Sigmoid colon (tissue), 4 donors: ENCODE results near the gene COX4I1.

Source experiments
- EP300 ChIP-seq, 4 donors: sonication (generic); formaldehyde crosslinking; IDR thresholded peaks; one replicate each; pipeline ENCODE4 v1.6.1; 2017; ENCODE audit warnings: antibody characterized with exemption in 4 of 4
- POLR2A ChIP-seq, 2 donors: fragments of 450-650 bp; IDR thresholded peaks; one replicate each; pipeline ENCODE4 v1.6.1; 2016; ENCODE audit warnings: antibody characterized with exemption in 2 of 2, mild to moderate bottlenecking in 2 of 2, moderate library complexity in 2 of 2
- POLR2AphosphoS5 ChIP-seq, 4 donors: sonication (generic); formaldehyde crosslinking; IDR thresholded peaks; one replicate each; pipeline ENCODE4 v1.6.1; 2017; ENCODE audit warnings: antibody characterized with exemption in 4 of 4
- TF ChIP-seq, protein P1 (sequence below), 4 experiments: fragments of 450-650 bp in 3 of 4; fragments of 200-600 bp in 1 of 4; IDR thresholded peaks; one replicate each; pipeline ENCODE4 v1.5.1; 2016 to 2019; ENCODE audit warnings: antibody characterized with exemption in 4 of 4, mild to moderate bottlenecking in 3 of 4, moderate library complexity in 2 of 4

DNA sequence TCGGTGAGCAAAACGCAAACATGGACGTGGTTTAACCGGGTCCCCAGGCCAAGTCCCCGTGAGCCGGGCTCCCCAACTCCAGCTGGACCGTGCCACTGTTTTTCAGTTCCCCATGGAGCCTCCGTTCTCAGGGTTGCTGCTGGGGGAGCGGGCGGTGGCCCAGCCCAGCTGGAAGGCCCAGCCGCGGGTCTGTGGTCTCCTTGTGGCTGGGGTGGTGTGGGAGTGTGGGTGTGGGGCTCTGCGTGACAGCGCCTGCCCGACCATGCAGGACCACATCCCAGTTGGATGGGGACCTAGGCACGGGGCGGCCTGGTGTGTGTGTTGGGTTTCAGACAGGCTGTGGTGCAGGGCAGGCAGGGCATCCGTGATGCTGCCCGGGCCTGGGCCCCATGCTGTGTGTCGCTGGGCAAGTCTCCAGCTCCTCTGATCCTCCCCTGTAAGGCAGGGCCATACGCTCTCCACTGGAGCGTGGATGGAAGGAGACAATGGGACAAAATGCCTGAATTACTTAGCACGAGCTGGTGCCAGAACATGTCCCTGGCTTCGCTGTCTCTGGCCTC lies 40.3 kb downstream of the COX4I1 start:
- TF ChIP-seq POLR2A (IDR thresholded peaks at IDR 0.05) = no peak
- TF ChIP-seq POLR2AphosphoS5 (IDR thresholded peaks at IDR 0.05) = no peak
- TF ChIP-seq, protein P1, sequence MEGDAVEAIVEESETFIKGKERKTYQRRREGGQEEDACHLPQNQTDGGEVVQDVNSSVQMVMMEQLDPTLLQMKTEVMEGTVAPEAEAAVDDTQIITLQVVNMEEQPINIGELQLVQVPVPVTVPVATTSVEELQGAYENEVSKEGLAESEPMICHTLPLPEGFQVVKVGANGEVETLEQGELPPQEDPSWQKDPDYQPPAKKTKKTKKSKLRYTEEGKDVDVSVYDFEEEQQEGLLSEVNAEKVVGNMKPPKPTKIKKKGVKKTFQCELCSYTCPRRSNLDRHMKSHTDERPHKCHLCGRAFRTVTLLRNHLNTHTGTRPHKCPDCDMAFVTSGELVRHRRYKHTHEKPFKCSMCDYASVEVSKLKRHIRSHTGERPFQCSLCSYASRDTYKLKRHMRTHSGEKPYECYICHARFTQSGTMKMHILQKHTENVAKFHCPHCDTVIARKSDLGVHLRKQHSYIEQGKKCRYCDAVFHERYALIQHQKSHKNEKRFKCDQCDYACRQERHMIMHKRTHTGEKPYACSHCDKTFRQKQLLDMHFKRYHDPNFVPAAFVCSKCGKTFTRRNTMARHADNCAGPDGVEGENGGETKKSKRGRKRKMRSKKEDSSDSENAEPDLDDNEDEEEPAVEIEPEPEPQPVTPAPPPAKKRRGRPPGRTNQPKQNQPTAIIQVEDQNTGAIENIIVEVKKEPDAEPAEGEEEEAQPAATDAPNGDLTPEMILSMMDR (IDR thresholded peaks at IDR 0.05) = no peak
- TF ChIP-seq EP300 (IDR thresholded peaks at IDR 0.05) = no peak
